ENCODE results near the gene ATP9B.

Gene ATP9B

GRCh38 chr18:79411614-79412526 lies 342.7 kb downstream of the ATP9B start:
- no peak for DNase-seq (ENCODE audit: low read depth)
- no peak overlapping the region for H3K4me3 ChIP-seq (ENCODE audit: low read depth, low read length)
- no peak for TF ChIP-seq CTCF (IDR thresholded peaks at IDR 0.05; ENCODE audit: low read depth, low read length, missing control alignments)

GRCh38 chr18:79413025-79413424 lies 343.8 kb downstream of the ATP9B start:
- no peak for DNase-seq (ENCODE audit: low read depth)
- no peak for TF ChIP-seq CTCF (IDR thresholded peaks at IDR 0.05; ENCODE audit: low read depth, low read length, missing control alignments)
- H3K4me3 ChIP-seq (ENCODE audit: low read depth, low read length) = no peak overlapping the region

- TF ChIP-seq CTCF (IDR thresholded peaks at IDR 0.05; ENCODE audit: low read depth, low read length, missing control alignments) = no peak
- no peak for DNase-seq (ENCODE audit: low read depth)
- no peak overlapping the region for H3K4me3 ChIP-seq (ENCODE audit: low read depth, low read length)
These were observed 344.2 kb downstream of the ATP9B start for GRCh38 chr18:79413426-79413825.

- no peak for TF ChIP-seq CTCF (IDR thresholded peaks at IDR 0.05; ENCODE audit: low read depth, low read length, missing control alignments)
- no peak overlapping the region for H3K4me3 ChIP-seq (ENCODE audit: low read depth, low read length)
- DNase-seq (ENCODE audit: low read depth) = no peak
These were observed 344.7 kb downstream of the ATP9B start for GRCh38 chr18:79413901-79414300.

GRCh38 chr18:79416022-79416676 lies 347.0 kb downstream of the ATP9B start:
- DNase-seq (ENCODE audit: low read depth) = no peak
- no peak for TF ChIP-seq CTCF (IDR thresholded peaks at IDR 0.05; ENCODE audit: low read depth, low read length, missing control alignments)
- no peak overlapping the region for H3K4me3 ChIP-seq (ENCODE audit: low read depth, low read length)

GRCh38 chr18:79416677-79417052 lies 347.5 kb downstream of the ATP9B start:
- H3K4me3 ChIP-seq (ENCODE audit: low read depth, low read length) = no peak overlapping the region
- DNase-seq (ENCODE audit: low read depth) = no peak
- TF ChIP-seq CTCF (IDR thresholded peaks at IDR 0.05; ENCODE audit: low read depth, low read length, missing control alignments) = no peak

Data from GM12864 (cell line).